ENCODE results near the gene TFAP2B.

TFAP2B gene

GRCh38 chr6:50795574-50795973 is 23.1 kb upstream of the TFAP2B start:
- no peak for DNase-seq (ENCODE audit: low read depth)
- TF ChIP-seq CTCF (IDR thresholded peaks at IDR 0.05; ENCODE audit: insufficient read depth, low read depth, low read length, missing control alignments): no peak
- H3K4me3 ChIP-seq (ENCODE audit: low read length): no peak overlapping the region

GRCh38 chr6:50804283-50804682 is 14.4 kb upstream of the TFAP2B start:
- H3K4me3 ChIP-seq (ENCODE audit: low read length): no peak overlapping the region
- TF ChIP-seq CTCF (IDR thresholded peaks at IDR 0.05; ENCODE audit: insufficient read depth, low read depth, low read length, missing control alignments): no peak
- no peak for DNase-seq (ENCODE audit: low read depth)

GRCh38 chr6:50807035-50807434 is 11.6 kb upstream of the TFAP2B start:
- no peak overlapping the region for H3K4me3 ChIP-seq (ENCODE audit: low read length)
- no peak for TF ChIP-seq CTCF (IDR thresholded peaks at IDR 0.05; ENCODE audit: insufficient read depth, low read depth, low read length, missing control alignments)
- no peak for DNase-seq (ENCODE audit: low read depth)

GRCh38 chr6:50815436-50816114 is 3.1 kb upstream of the TFAP2B start:
- peak; percentile 22 for DNase-seq (ENCODE audit: low read depth)
- peak overlapping the region; percentile 62 for H3K4me3 ChIP-seq (ENCODE audit: low read length)
- peak; percentile 44 for TF ChIP-seq CTCF (IDR thresholded peaks at IDR 0.05; ENCODE audit: insufficient read depth, low read depth, low read length, missing control alignments)

GRCh38 chr6:50816115-50816675 is 2.5 kb upstream of the TFAP2B start:
- peak; percentile 82 for DNase-seq (ENCODE audit: low read depth)
- H3K4me3 ChIP-seq (ENCODE audit: low read length): peak overlapping the region; percentile 62

GRCh38 chr6:50816947-50817645 is 1.6 kb upstream of the TFAP2B start:
- DNase-seq (ENCODE audit: low read depth): no peak
- H3K4me3 ChIP-seq (ENCODE audit: low read length): no peak overlapping the region
- no peak for TF ChIP-seq CTCF (IDR thresholded peaks at IDR 0.05; ENCODE audit: insufficient read depth, low read depth, low read length, missing control alignments)

More at GRCh38 chr6:50816115-50816675, 2.5 kb upstream of the TFAP2B start:
- TF ChIP-seq CTCF (IDR thresholded peaks at IDR 0.05; ENCODE audit: insufficient read depth, low read depth, low read length, missing control alignments): peak; percentile 78
